ENCODE data around the gene FRMD4A. TPM values are rescaled to one million over a fixed set of nuclear protein-coding genes. Genes with fewer than 3 reads are reported as not detected.
"Not testable (repeated sequence)": the region's sequence is repeated elsewhere in the genome, so short reads cannot be mapped to it uniquely, and the experiment has no call there.

The FRMD4A gene
- total RNA-seq, 4 donors from 2014 or later: 13.7 to 27.2 (median 19.6) TPM

- H3K27me3 ChIP-seq: no peaks in the 10 kb centered on the region
- H3K27ac ChIP-seq: no peak overlapping the region
- no peaks in the 10 kb centered on the region for H3K36me3 ChIP-seq
- WGBS, 2 donors (ENCODE audit: low coverage in 1 of 2): 81 to 100% methylated on average over 1 to 3 of the region's 4 CpGs
- no peaks in the 10 kb centered on the region for H3K4me1 ChIP-seq
- no peak for TF ChIP-seq POLR2A (IDR thresholded peaks at IDR 0.05)
- no peak for TF ChIP-seq EP300 (IDR thresholded peaks at IDR 0.05)
- no peak for TF ChIP-seq CTCF (IDR thresholded peaks at IDR 0.05)
- no peak for ATAC-seq
- no peak overlapping the region for H3K4me3 ChIP-seq
- H3K9me3 ChIP-seq: no peaks in the 10 kb centered on the region
Observed at GRCh38 chr10:14144451-14144850, 186.3 kb downstream of the FRMD4A start.

- TF ChIP-seq CTCF (IDR thresholded peaks at IDR 0.05): no peak
- no peak for TF ChIP-seq POLR2A (IDR thresholded peaks at IDR 0.05)
- no peak for TF ChIP-seq EP300 (IDR thresholded peaks at IDR 0.05)
- no peak for TF ChIP-seq POLR2AphosphoS5 (IDR thresholded peaks at IDR 0.05)
- Histone ChIP-seq H3K4me3 (no peak overlapping the region), H3K4me1 (no peaks in the 10 kb centered on the region), H3K9me3 (no peaks in the 10 kb centered on the region), H3K27me3 (no peaks in the 10 kb centered on the region), H3K36me3 (no peaks in the 10 kb centered on the region), H3K27ac (no peak overlapping the region)
- ATAC-seq: no peak
- WGBS, 2 donors (ENCODE audit: low coverage in 1 of 2): 93 to 96% methylated on average over 4 of the region's 4 CpGs
Observed at GRCh38 chr10:14142606-14143250, 188.0 kb downstream of the FRMD4A start.

- Histone ChIP-seq H3K9me3 (no peaks in the 10 kb centered on the region), H3K4me1 (no peaks in the 10 kb centered on the region), H3K4me3 (no peak overlapping the region), H3K27me3 (no peaks in the 10 kb centered on the region), H3K27ac (no peak overlapping the region), H3K36me3 (no peaks in the 10 kb centered on the region)
- TF ChIP-seq CTCF (IDR thresholded peaks at IDR 0.05) (no peak), EP300 (IDR thresholded peaks at IDR 0.05) (no peak), POLR2AphosphoS5 (IDR thresholded peaks at IDR 0.05) (no peak), POLR2A (IDR thresholded peaks at IDR 0.05) (no peak)
- ATAC-seq: no peak
- 84 to 92% methylated on average over 4 to 5 of the region's 5 CpGs for WGBS, 2 donors (ENCODE audit: low coverage in 1 of 2)
Observed at GRCh38 chr10:14141283-14141682, 189.4 kb downstream of the FRMD4A start.

- ATAC-seq: no peak
- TF ChIP-seq POLR2A (IDR thresholded peaks at IDR 0.05) (no peak), EP300 (IDR thresholded peaks at IDR 0.05) (no peak), POLR2AphosphoS5 (IDR thresholded peaks at IDR 0.05) (no peak), CTCF (IDR thresholded peaks at IDR 0.05) (no peak)
- Histone ChIP-seq H3K9me3 (no peaks in the 10 kb centered on the region), H3K27ac (no peak overlapping the region), H3K4me1 (no peaks in the 10 kb centered on the region), H3K4me3 (no peak overlapping the region), H3K27me3 (no peaks in the 10 kb centered on the region), H3K36me3 (no peaks in the 10 kb centered on the region)
- WGBS, 2 donors (ENCODE audit: low coverage in 1 of 2): 95 to 100% methylated on average over 2 to 3 of the region's 3 CpGs
Observed at GRCh38 chr10:14137391-14137790, 193.3 kb downstream of the FRMD4A start.

GRCh38 chr10:14135196-14135595, 195.5 kb downstream of the FRMD4A start:
- 29 to 33% methylated on average over 2 of the region's 2 CpGs for WGBS, 2 donors (ENCODE audit: low coverage in 1 of 2)
- not testable (repeated sequence) for H3K4me1 ChIP-seq, H3K9me3 ChIP-seq, H3K27ac ChIP-seq, H3K27me3 ChIP-seq, H3K36me3 ChIP-seq, ATAC-seq, H3K4me3 ChIP-seq
